DMS153 treated with DMSO at 0.1 percent for 48 hours (cell line): Measurements from ENCODE around the gene GPR107.
A peak's percentile ranks its signal among the peaks of the same experiment; 100 is the strongest.

Source experiments
- DNase-seq: peaks from one replicate; lab custom pipeline; 2025; ENCODE audit not compliant: unreplicated experiment; lab: John Stamatoyannopoulos, UW

The GPR107 gene

GRCh38 chr9:130027533-130028365 lies 26.0 kb upstream of the GPR107 start:
- DNase-seq = no peak

GRCh38 chr9:130028493-130029222 lies 25.0 kb upstream of the GPR107 start:
- DNase-seq = no peak

GRCh38 chr9:130029223-130029973 lies 24.3 kb upstream of the GPR107 start:
- DNase-seq = no peak

- no peak for DNase-seq
Measured at GRCh38 chr9:130030651-130031127, 23.0 kb upstream of the GPR107 start.

GRCh38 chr9:130034570-130034969 lies 19.1 kb upstream of the GPR107 start:
- no peak for DNase-seq

- no peak for DNase-seq
Measured at GRCh38 chr9:130036099-130036498, 17.6 kb upstream of the GPR107 start.

- no peak for DNase-seq
Measured at GRCh38 chr9:130039528-130040147, 14.1 kb upstream of the GPR107 start.

GRCh38 chr9:130040984-130041647 lies 12.6 kb upstream of the GPR107 start:
- no peak for DNase-seq

- no peak for DNase-seq
Measured at GRCh38 chr9:130041648-130042405, 11.9 kb upstream of the GPR107 start.

- no peak for DNase-seq
Measured at GRCh38 chr9:130042406-130042884, 11.3 kb upstream of the GPR107 start.

GRCh38 chr9:130042885-130043653 lies 10.6 kb upstream of the GPR107 start, which contains the start of gene FNBP1:
TSS of gene FNBP1 (minus strand) at chr9:130043189. CDS start at chr9:130042975, 214 bp downstream.
- peak; percentile 49 for DNase-seq

GRCh38 chr9:130043654-130044623 lies 9.8 kb upstream of the GPR107 start:
- no peak for DNase-seq

GRCh38 chr9:130045725-130046450 lies 7.8 kb upstream of the GPR107 start:
- DNase-seq = no peak

- no peak for DNase-seq
Measured at GRCh38 chr9:130049431-130050210, 4.1 kb upstream of the GPR107 start.

- DNase-seq = no peak
Measured at GRCh38 chr9:130050462-130050861, 3.2 kb upstream of the GPR107 start.

- DNase-seq = no peak
Measured at GRCh38 chr9:130051855-130052254, 1.9 kb upstream of the GPR107 start.
